GDM1 (cell line): ENCODE results near the gene SOX9.
"Not testable (repeated sequence)": the region's sequence is repeated elsewhere in the genome, so short reads cannot be mapped to it uniquely, and the experiment has no call there.

ENCODE experiments used
- DNase-seq: peaks from one replicate; lab custom pipeline; 2025; lab: John Stamatoyannopoulos, UW

The SOX9 gene

GRCh38 chr17:72111336-72111923, 9.4 kb upstream of the SOX9 start:
- DNase-seq: no peak

GRCh38 chr17:72111926-72112325, 8.9 kb upstream of the SOX9 start:
- DNase-seq: not testable (repeated sequence)

- DNase-seq: no peak
These were observed 7.1 kb upstream of the SOX9 start for GRCh38 chr17:72113751-72114150.

GRCh38 chr17:72115781-72116525, 4.9 kb upstream of the SOX9 start:
- DNase-seq: no peak

- DNase-seq: no peak
These were observed 3.9 kb upstream of the SOX9 start for GRCh38 chr17:72116661-72117521.

- DNase-seq: no peak
These were observed 3.1 kb upstream of the SOX9 start for GRCh38 chr17:72117535-72118334.

- DNase-seq: no peak
These were observed 2.3 kb upstream of the SOX9 start for GRCh38 chr17:72118335-72119076.

GRCh38 chr17:72119077-72119872, 1.5 kb upstream of the SOX9 start:
- DNase-seq: no peak

- no peak for DNase-seq
These were observed 763 bp upstream of the SOX9 start for GRCh38 chr17:72119873-72120641.

- DNase-seq: no peak
These were observed 567 bp downstream of the SOX9 start for GRCh38 chr17:72121164-72122009.

- no peak for DNase-seq
These were observed 1.4 kb downstream of the SOX9 start for GRCh38 chr17:72122010-72122764.

GRCh38 chr17:72122765-72123529, 2.1 kb downstream of the SOX9 start:
- no peak for DNase-seq

GRCh38 chr17:72123530-72124437, 3.0 kb downstream of the SOX9 start:
- DNase-seq: no peak

- no peak for DNase-seq
These were observed 3.6 kb downstream of the SOX9 start for GRCh38 chr17:72124438-72124775.

- DNase-seq: no peak
These were observed 4.4 kb downstream of the SOX9 start for GRCh38 chr17:72125226-72125651.

GRCh38 chr17:72125742-72126141, 4.9 kb downstream of the SOX9 start:
- DNase-seq: no peak
